ENCODE measurements around the gene BCAM.
"Not testable (repeated sequence)": the region's sequence is repeated elsewhere in the genome, so short reads cannot be mapped to it uniquely, and the experiment has no call there.

Gene BCAM

GRCh38 chr19:44779150-44779549 is 29.8 kb upstream of the BCAM start:
- in situ Hi-C loops (cut with MboI; ENCODE audit: low sequenced_read_pairs, unreplicated experiment): no loop called here
- DNase-seq (ENCODE audit: low spot score): no peak
- TF ChIP-seq, protein P1, sequence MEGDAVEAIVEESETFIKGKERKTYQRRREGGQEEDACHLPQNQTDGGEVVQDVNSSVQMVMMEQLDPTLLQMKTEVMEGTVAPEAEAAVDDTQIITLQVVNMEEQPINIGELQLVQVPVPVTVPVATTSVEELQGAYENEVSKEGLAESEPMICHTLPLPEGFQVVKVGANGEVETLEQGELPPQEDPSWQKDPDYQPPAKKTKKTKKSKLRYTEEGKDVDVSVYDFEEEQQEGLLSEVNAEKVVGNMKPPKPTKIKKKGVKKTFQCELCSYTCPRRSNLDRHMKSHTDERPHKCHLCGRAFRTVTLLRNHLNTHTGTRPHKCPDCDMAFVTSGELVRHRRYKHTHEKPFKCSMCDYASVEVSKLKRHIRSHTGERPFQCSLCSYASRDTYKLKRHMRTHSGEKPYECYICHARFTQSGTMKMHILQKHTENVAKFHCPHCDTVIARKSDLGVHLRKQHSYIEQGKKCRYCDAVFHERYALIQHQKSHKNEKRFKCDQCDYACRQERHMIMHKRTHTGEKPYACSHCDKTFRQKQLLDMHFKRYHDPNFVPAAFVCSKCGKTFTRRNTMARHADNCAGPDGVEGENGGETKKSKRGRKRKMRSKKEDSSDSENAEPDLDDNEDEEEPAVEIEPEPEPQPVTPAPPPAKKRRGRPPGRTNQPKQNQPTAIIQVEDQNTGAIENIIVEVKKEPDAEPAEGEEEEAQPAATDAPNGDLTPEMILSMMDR (IDR thresholded peaks at IDR 0.05; ENCODE audit: borderline replicate concordance, control extremely low read depth, extremely low read depth, insufficient read depth, missing control alignments): no peak

- in situ Hi-C loops (cut with MboI; ENCODE audit: low sequenced_read_pairs, unreplicated experiment): loop anchor here (10.0 kb wide), 1 partner anchor 173 kb away; the partner anchor contains the start of gene CLPTM1
- DNase-seq (ENCODE audit: low spot score): not testable (repeated sequence)
Measured at GRCh38 chr19:44781694-44782093, 27.2 kb upstream of the BCAM start.

DNA sequence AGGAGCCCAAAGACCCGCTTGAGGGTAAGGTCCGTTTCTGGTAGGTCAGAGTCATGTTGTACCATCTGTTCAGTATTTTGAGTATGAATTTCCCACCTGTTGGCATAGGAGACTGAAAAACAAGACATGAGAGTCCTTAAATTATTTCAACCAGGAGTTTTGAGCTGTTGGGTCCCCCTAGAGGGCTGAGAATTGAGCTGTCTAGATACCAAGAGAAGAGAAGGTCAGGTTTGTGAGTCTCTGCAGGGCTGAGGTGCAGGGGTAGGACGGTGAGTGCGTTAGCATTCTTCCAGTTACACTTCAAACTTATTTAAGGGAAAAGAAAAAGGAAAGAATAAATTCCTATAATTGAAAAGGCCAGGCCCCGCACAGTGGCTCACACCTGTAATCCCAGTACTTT is 26.2 kb upstream of the BCAM start:
- TF ChIP-seq, protein P1 (IDR thresholded peaks at IDR 0.05; ENCODE audit: borderline replicate concordance, control extremely low read depth, extremely low read depth, insufficient read depth, missing control alignments): no peak
- in situ Hi-C loops (cut with MboI; ENCODE audit: low sequenced_read_pairs, unreplicated experiment): loop anchor here (10.0 kb wide), 1 partner anchor 172 kb away; the partner anchor contains the start of gene CLPTM1

GRCh38 chr19:44783545-44783944 is 25.4 kb upstream of the BCAM start:
- in situ Hi-C loops (cut with MboI; ENCODE audit: low sequenced_read_pairs, unreplicated experiment): loop anchor here (10.0 kb wide), 1 partner anchor 171 kb away; the partner anchor contains the start of gene CLPTM1
- DNase-seq (ENCODE audit: low spot score): no peak
- TF ChIP-seq, protein P1 (IDR thresholded peaks at IDR 0.05; ENCODE audit: borderline replicate concordance, control extremely low read depth, extremely low read depth, insufficient read depth, missing control alignments): no peak

More for the DNA sequence above, 26.2 kb upstream of the BCAM start:
- DNase-seq (ENCODE audit: low spot score): no peak

DNA sequence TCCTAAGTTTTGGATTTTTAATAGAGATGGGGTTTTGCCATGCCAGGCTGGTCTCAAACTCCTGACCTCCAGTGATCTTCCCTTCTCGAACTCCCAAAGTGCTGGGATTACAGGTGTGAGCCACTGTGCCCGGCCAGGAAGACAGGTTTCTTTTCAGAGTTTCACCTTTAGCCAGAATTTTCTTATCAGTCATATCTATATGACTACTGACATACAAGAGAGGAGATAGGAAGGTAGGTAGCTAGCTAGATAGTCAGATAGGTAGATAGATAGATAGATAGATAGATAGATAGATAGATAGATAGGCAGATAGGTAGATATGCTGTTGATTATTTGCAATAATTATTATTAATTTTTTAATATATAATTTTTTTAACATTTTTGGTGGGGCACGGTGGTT is 23.6 kb upstream of the BCAM start:
- in situ Hi-C loops (cut with MboI; ENCODE audit: low sequenced_read_pairs, unreplicated experiment): loop anchor here (10.0 kb wide), 1 partner anchor 170 kb away; the partner anchor contains the start of gene CLPTM1
- no peak for DNase-seq (ENCODE audit: low spot score)
- TF ChIP-seq, protein P1 (IDR thresholded peaks at IDR 0.05; ENCODE audit: borderline replicate concordance, control extremely low read depth, extremely low read depth, insufficient read depth, missing control alignments): no peak

- DNase-seq (ENCODE audit: low spot score): no peak
- in situ Hi-C loops (cut with MboI; ENCODE audit: low sequenced_read_pairs, unreplicated experiment): loop anchor here (10.0 kb wide), 1 partner anchor 169 kb away; the partner anchor contains the start of gene CLPTM1
- TF ChIP-seq, protein P1 (IDR thresholded peaks at IDR 0.05; ENCODE audit: borderline replicate concordance, control extremely low read depth, extremely low read depth, insufficient read depth, missing control alignments): no peak
Measured at GRCh38 chr19:44785993-44786392, 22.9 kb upstream of the BCAM start.

DNA sequence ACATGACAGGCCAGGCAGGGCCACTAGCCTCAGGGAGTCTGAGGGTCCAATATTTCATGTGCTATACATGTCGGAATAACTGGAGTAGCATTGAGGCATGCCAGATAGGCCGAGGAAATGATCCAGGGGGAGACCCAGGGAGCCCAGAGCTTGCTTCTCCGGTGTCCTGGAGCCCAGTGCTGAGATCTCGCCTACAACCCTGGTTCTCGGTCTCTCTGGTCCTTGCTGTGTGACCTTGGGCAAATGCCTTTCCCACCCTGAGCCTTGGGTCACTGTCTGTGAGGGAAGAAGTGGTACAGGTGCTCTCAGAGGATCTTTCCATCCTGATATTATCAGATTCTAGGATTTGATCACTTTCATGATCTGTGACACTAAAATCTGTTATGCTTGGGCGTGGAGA is 19.9 kb upstream of the BCAM start:
- TF ChIP-seq, protein P1 (IDR thresholded peaks at IDR 0.05; ENCODE audit: borderline replicate concordance, control extremely low read depth, extremely low read depth, insufficient read depth, missing control alignments): no peak
- no peak for DNase-seq (ENCODE audit: low spot score)
- in situ Hi-C loops (cut with MboI; ENCODE audit: low sequenced_read_pairs, unreplicated experiment): loop anchor here (10.0 kb wide), 1 partner anchor 166 kb away; the partner anchor contains the start of gene CLPTM1
